ENCODE measurements around the gene EYA4.

Gene EYA4

GRCh38 chr6:133431031-133431430, 189.9 kb downstream of the EYA4 start:
- no peak overlapping the region for H3K27ac ChIP-seq
- no peaks in the 10 kb centered on the region for H3K36me3 ChIP-seq (replicated peaks)
- H3K4me3 ChIP-seq (ENCODE audit: low read depth, low read length): no peak overlapping the region
- in situ Hi-C loops (cut with HindIII; ENCODE audit: low pct_ligation_motif_present, low sequenced_read_pairs): no loop called here
- TF ChIP-seq CTCF (IDR thresholded peaks at IDR 0.05; ENCODE audit: low read depth, low read length, missing control alignments): no peak
- no peak for DNase-seq
- no peaks in the 10 kb centered on the region for H3K27me3 ChIP-seq (replicated peaks)

GRCh38 chr6:133432021-133432989, 191.1 kb downstream of the EYA4 start:
- in situ Hi-C loops (cut with HindIII; ENCODE audit: low pct_ligation_motif_present, low sequenced_read_pairs): no loop called here
- Histone ChIP-seq H3K27ac (no peak overlapping the region), H3K4me3 (ENCODE audit: low read depth, low read length) (no peak overlapping the region), H3K27me3 (replicated peaks) (no peaks in the 10 kb centered on the region), H3K36me3 (replicated peaks) (no peaks in the 10 kb centered on the region)
- DNase-seq: no peak
- no peak for TF ChIP-seq CTCF (IDR thresholded peaks at IDR 0.05; ENCODE audit: low read depth, low read length, missing control alignments)

- DNase-seq: no peak
- no peak overlapping the region for H3K4me3 ChIP-seq (ENCODE audit: low read depth, low read length)
- in situ Hi-C loops (cut with HindIII; ENCODE audit: low pct_ligation_motif_present, low sequenced_read_pairs): no loop called here
- no peaks in the 10 kb centered on the region for H3K36me3 ChIP-seq (replicated peaks)
- no peaks in the 10 kb centered on the region for H3K27me3 ChIP-seq (replicated peaks)
- no peak overlapping the region for H3K27ac ChIP-seq
- TF ChIP-seq CTCF (IDR thresholded peaks at IDR 0.05; ENCODE audit: low read depth, low read length, missing control alignments): no peak
Observed at GRCh38 chr6:133435065-133435728, 194.0 kb downstream of the EYA4 start.

GRCh38 chr6:133436652-133437051, 195.5 kb downstream of the EYA4 start:
- Histone ChIP-seq H3K27ac (no peak overlapping the region), H3K27me3 (replicated peaks) (no peaks in the 10 kb centered on the region), H3K36me3 (replicated peaks) (no peaks in the 10 kb centered on the region), H3K4me3 (ENCODE audit: low read depth, low read length) (no peak overlapping the region)
- no peak for DNase-seq
- in situ Hi-C loops (cut with HindIII; ENCODE audit: low pct_ligation_motif_present, low sequenced_read_pairs): no loop called here
- TF ChIP-seq CTCF (IDR thresholded peaks at IDR 0.05; ENCODE audit: low read depth, low read length, missing control alignments): no peak

GRCh38 chr6:133441491-133441890, 200.3 kb downstream of the EYA4 start:
- in situ Hi-C loops (cut with HindIII; ENCODE audit: low pct_ligation_motif_present, low sequenced_read_pairs): no loop called here
- no peaks in the 10 kb centered on the region for H3K27me3 ChIP-seq (replicated peaks)
- no peak for DNase-seq
- no peak for TF ChIP-seq CTCF (IDR thresholded peaks at IDR 0.05; ENCODE audit: low read depth, low read length, missing control alignments)
- H3K4me3 ChIP-seq (ENCODE audit: low read depth, low read length): no peak overlapping the region
- no peak overlapping the region for H3K27ac ChIP-seq
- H3K36me3 ChIP-seq (replicated peaks): no peaks in the 10 kb centered on the region
